Tibial artery (tissue), 4 donors: Measurements from ENCODE around the gene CTBS.

Experiments
- DNase-seq, 2 donors: peaks; one replicate each; pipeline ENCODE4 v3.0.0-alpha.2; 2019
- H3K27ac ChIP-seq, 2 donors: fragments of 200-600 bp; sonication (generic) in 1 of 2; 1 replicate in 1 of 2; 2 replicates in 1 of 2; pipeline ENCODE4 v1.5.1; 2018 to 2019; ENCODE audit warnings: mild to moderate bottlenecking in 1 of 2
- H3K27me3 ChIP-seq, 2 donors: fragments of 200-600 bp; sonication (generic) in 1 of 2; one replicate each; pipeline versions ENCODE4 v1.5.1 to v1.6.0; 2016 to 2019
- H3K36me3 ChIP-seq, 3 donors: fragments of 200-600 bp; sonication (generic) in 2 of 3; one replicate each; pipeline ENCODE4 v1.5.1; 2016 to 2019; ENCODE audit warnings: mild to moderate bottlenecking in 2 of 3
- H3K4me1 ChIP-seq, 4 donors: fragments of 200-600 bp; sonication (generic) in 2 of 4; 1 replicate in 3 of 4; 2 replicates in 1 of 4; pipeline ENCODE4 v1.5.1; 2016 to 2019
- H3K4me3 ChIP-seq, 2 donors: fragments of 200-600 bp; sonication (generic) in 1 of 2; 1 replicate in 1 of 2; 2 replicates in 1 of 2; pipeline ENCODE4 v1.5.1; 2018 to 2019; ENCODE audit warnings: mild to moderate bottlenecking in 2 of 2
- H3K9me3 ChIP-seq, 3 donors: fragments of 200-600 bp; sonication (generic) in 1 of 3; one replicate each; pipeline ENCODE4 v1.5.1; 2016 to 2019
- intact Hi-C: fragments of 100-400 bp; cut with DNase I; formaldehyde crosslinking; loops from one replicate; pipeline ENCODE4 v1.15.0; 2023; ENCODE audit warnings: low total_unique reads
- TF ChIP-seq, protein P1 (sequence below), 2 experiments: fragments of 200-600 bp in 1 of 2; fragments of 450-650 bp in 1 of 2; IDR thresholded peaks; one replicate each; pipeline ENCODE4 v1.5.1; 2017 to 2019; ENCODE audit warnings: antibody characterized with exemption in 2 of 2, mild to moderate bottlenecking in 1 of 2, moderate library complexity in 1 of 2

CTBS gene

DNA sequence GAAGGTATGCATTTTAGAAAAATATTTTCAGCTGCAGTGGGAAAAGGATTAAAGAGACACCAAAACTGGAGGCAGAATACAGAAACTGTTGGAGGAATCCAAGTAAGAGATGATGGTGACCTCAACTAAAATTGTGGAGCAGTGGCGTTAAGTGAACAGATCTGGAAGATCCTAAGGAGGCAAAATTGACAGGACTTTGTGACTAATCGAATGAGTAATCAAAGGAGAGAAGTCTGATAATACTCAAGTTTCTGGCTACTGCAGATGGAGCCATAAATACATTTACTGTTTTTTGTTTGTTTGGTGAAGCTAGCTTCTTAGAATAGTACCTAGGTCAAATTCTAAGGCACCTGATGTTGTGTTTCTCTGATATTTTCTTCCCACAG, 3.1 kb downstream of the CTBS start:
- H3K4me1 ChIP-seq: peaks cover 0 to 29% (median 9%) of the 10 kb centered on the region in 4 donors
- no peak for DNase-seq
- H3K27ac ChIP-seq: no peak overlapping the region
- TF ChIP-seq, protein P1, sequence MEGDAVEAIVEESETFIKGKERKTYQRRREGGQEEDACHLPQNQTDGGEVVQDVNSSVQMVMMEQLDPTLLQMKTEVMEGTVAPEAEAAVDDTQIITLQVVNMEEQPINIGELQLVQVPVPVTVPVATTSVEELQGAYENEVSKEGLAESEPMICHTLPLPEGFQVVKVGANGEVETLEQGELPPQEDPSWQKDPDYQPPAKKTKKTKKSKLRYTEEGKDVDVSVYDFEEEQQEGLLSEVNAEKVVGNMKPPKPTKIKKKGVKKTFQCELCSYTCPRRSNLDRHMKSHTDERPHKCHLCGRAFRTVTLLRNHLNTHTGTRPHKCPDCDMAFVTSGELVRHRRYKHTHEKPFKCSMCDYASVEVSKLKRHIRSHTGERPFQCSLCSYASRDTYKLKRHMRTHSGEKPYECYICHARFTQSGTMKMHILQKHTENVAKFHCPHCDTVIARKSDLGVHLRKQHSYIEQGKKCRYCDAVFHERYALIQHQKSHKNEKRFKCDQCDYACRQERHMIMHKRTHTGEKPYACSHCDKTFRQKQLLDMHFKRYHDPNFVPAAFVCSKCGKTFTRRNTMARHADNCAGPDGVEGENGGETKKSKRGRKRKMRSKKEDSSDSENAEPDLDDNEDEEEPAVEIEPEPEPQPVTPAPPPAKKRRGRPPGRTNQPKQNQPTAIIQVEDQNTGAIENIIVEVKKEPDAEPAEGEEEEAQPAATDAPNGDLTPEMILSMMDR (IDR thresholded peaks at IDR 0.05): no peak
- intact Hi-C loops: loop anchor here (5.0 kb wide), 2 partner anchors 64 to 121 kb away; partner anchors contain the start of genes GNG5, SPATA1 and SSX2IP
- H3K4me3 ChIP-seq: no peak overlapping the region
- H3K9me3 ChIP-seq: no peaks in the 10 kb centered on the region
- peaks cover 0 to 11% (median 7%) of the 10 kb centered on the region in 3 donors for H3K36me3 ChIP-seq
- no peaks in the 10 kb centered on the region for H3K27me3 ChIP-seq

DNA sequence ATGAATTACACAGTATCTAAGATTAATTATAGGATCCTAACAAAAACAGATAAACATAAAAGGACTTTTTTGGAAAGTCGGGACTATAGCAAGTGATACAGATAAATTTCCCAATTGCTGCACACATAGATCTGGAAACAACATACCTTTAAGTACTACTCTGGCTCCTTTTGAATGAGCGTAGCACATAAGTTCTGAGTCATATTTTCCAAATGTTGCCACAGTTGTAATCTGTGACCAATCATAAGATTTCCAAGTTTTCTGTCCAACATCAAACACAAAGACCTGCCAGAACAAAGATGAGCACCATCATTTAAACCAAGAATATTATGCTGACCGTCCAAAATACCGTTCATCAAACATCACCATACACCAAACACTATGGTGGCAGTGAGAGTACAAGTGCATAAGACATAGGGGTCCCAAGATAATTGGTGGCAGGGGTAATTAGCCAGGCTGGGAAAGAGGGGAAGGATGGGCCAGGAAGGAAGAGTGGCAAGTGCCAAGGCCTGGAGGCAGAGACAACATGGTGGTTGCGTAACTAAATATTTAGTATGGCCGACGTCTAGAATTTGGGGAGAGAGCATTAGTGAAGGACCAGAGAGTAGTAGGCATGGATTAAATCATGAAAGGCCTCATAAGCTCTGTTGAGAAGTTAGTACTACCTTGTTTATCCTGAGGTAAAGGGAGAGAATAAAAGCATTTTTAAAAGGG, 3.6 kb downstream of the CTBS start:
- intact Hi-C loops: loop anchor here (5.0 kb wide), 2 partner anchors 63 to 122 kb away; partner anchors contain the start of genes GNG5, SPATA1 and SSX2IP
- Histone ChIP-seq H3K4me3 (no peak overlapping the region), H3K9me3 (no peaks in the 10 kb centered on the region), H3K27ac (no peak overlapping the region), H3K36me3 (peaks cover 0 to 11% (median 7%) of the 10 kb centered on the region in 3 donors), H3K4me1 (peaks cover 0 to 29% (median 9%) of the 10 kb centered on the region in 4 donors), H3K27me3 (no peaks in the 10 kb centered on the region)
- no peak for DNase-seq
- TF ChIP-seq, protein P1 (IDR thresholded peaks at IDR 0.05): no peak

DNA sequence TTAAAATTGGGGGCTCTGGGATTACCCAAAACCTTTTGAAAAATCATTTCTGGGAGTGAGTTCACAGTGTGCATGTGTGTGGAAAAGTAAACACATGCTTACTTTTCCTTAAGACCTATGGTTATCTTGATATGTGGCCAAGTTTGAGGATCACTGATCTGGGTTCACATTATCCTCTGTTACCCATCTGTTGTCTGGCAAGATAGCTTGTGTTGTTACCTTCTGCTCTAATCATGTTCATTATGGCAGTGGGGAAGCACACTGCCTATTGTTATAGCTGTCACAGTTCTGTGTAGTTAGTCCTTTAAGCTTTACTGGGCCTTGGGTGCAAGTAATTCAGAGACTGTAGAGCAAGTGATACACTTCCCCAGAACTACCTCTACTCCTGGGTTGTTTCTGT, 5.0 kb downstream of the CTBS start:
- TF ChIP-seq, protein P1 (IDR thresholded peaks at IDR 0.05): no peak
- peaks cover 0 to 25% (median 9%) of the 10 kb centered on the region in 4 donors for H3K4me1 ChIP-seq

DNA sequence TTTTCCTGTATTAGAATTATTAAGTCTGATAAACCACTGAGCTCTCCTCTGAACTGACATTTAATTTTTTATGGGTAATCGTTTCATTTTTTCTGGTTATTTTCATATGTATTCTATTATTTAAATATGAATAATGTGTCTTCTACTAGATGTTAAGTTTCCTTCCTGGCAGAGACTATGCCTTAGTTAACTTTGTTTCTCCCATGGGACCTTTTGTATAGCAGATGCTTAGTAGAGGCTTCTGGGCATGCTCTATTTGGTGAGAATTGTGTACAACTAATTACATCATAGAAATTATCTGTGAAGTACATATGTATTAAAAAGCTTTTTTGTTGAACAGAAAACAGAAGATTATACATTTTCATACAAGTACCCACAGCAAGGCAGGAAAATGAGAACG, 23.4 kb downstream of the CTBS start:
- H3K27ac ChIP-seq: no peak overlapping the region
- intact Hi-C loops: no loop called here
- H3K27me3 ChIP-seq: no peaks in the 10 kb centered on the region
- H3K4me1 ChIP-seq: no peaks in the 10 kb centered on the region
- TF ChIP-seq, protein P1 (IDR thresholded peaks at IDR 0.05): no peak
- DNase-seq: no peak
- H3K4me3 ChIP-seq: no peak overlapping the region
- H3K36me3 ChIP-seq: peaks cover 0 to 4% (median 4%) of the 10 kb centered on the region in 3 donors
- no peaks in the 10 kb centered on the region for H3K9me3 ChIP-seq

More for the DNA sequence above, 5.0 kb downstream of the CTBS start:
- Histone ChIP-seq H3K9me3 (no peaks in the 10 kb centered on the region), H3K36me3 (peaks cover 9 to 12% (median 11%) of the 10 kb centered on the region in 3 donors), H3K4me3 (no peak overlapping the region), H3K27me3 (no peaks in the 10 kb centered on the region), H3K27ac (no peak overlapping the region)
- intact Hi-C loops: no loop called here
- DNase-seq: no peak

DNA sequence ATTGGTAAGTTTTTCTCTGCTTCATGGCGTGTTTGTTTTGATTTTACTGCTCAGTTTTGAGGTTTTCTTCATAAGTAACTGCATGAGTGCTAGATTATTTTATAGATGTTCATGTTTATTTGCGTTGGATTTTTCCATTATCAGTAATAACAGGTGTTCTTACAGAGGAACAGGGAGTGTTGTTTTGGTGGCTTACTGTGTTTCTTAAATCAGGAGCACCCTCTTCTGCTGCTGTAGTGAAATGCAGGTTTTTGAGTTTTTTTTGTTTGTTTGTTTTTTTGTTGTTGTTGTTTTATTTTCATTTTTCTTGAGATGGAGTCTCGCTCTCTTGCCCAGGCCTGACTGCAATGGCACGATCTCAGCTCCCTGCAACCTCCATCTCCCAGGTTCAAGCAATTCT, 32.6 kb downstream of the CTBS start:
- H3K9me3 ChIP-seq: no peaks in the 10 kb centered on the region
- H3K4me3 ChIP-seq: no peak overlapping the region
- H3K27ac ChIP-seq: no peak overlapping the region
- intact Hi-C loops: no loop called here
- peaks cover 0 to 22% (median 3%) of the 10 kb centered on the region in 3 donors for H3K36me3 ChIP-seq
- TF ChIP-seq, protein P1 (IDR thresholded peaks at IDR 0.05): no peak
- no peak for DNase-seq
- no peaks in the 10 kb centered on the region for H3K4me1 ChIP-seq
- H3K27me3 ChIP-seq: no peaks in the 10 kb centered on the region
